Adrenal gland (tissue), 12 donors: Measurements from ENCODE around the gene TRAPPC1. TPM values are rescaled to one million over a fixed set of nuclear protein-coding genes. Genes with fewer than 3 reads are reported as not detected.

Source experiments
- DNase-seq, 7 donors: peaks; one replicate each; pipeline ENCODE4 v3.0.0-alpha.2; 2019 to 2020
- H3K27ac ChIP-seq, 5 donors: fragments of 200-600 bp; sonication (generic) in 4 of 5; 1 replicate in 3 of 5; 2 replicates in 2 of 5; pipeline versions ENCODE4 v1.5.1 to v1.8.0; 2016 to 2020; ENCODE audit warnings: mild to moderate bottlenecking in 1 of 5
- H3K27me3 ChIP-seq: fragments of 200-600 bp; 2 replicates; pipeline ENCODE4 v1.8.0; 2021
- H3K36me3 ChIP-seq, 2 donors: fragments of 200-600 bp; replicated peaks in 1 of 2; 1 replicate in 1 of 2; 2 replicates in 1 of 2; pipeline versions ENCODE4 v1.5.1 to v1.8.0; 2018 to 2022
- H3K4me1 ChIP-seq, 2 donors: fragments of 200-600 bp; replicated peaks in 1 of 2; 1 replicate in 1 of 2; 2 replicates in 1 of 2; pipeline versions ENCODE4 v1.5.1 to v1.8.0; 2018 to 2021
- H3K4me3 ChIP-seq, 4 donors: fragments of 200-600 bp; sonication (generic) in 3 of 4; one replicate each; pipeline ENCODE4 v1.5.1; 2016 to 2018
- H3K9me3 ChIP-seq, 3 donors: fragments of 200-600 bp; sonication (generic) in 1 of 3; replicated peaks in 1 of 3; 1 replicate in 2 of 3; 2 replicates in 1 of 3; pipeline versions ENCODE4 v1.5.1 to v1.8.0; 2016 to 2021
- POLR2A ChIP-seq, 2 donors: fragments of 450-650 bp; IDR thresholded peaks; one replicate each; pipeline ENCODE4 v1.6.1; 2017; ENCODE audit warnings: antibody characterized with exemption in 2 of 2, mild to moderate bottlenecking in 2 of 2, moderate library complexity in 1 of 2
- WGBS, 4 donors: extraction: QIAGEN DNeasy Blood & Tissue Kit in 2 of 4; methylation state at CpG; one replicate each; pipeline versions ENCODE4 v1.1.5 to v1.1.7; 2013 to 2017; 5-methylcytosine and 5-hydroxymethylcytosine counted together
- intact Hi-C, 2 donors: fragments of 100-400 bp; cut with DNase I; formaldehyde crosslinking; loops; one replicate each; pipeline versions ENCODE4 v1.14.1 to v1.15.0; 2022 to 2023
- polyA plus RNA-seq, 3 donors: library from polyadenylated mRNA; stranded (reverse); fragments of 200-250 nt in 2 of 3; fragments of 350-450 nt in 1 of 3; fragmentation: Illumina TruSeq in 1 of 3; extraction: RNeasy Lipid Tissue Mini Kit (QIAGEN cat#74804) in 1 of 3; gene quantifications; one replicate each; pipeline ENCODE4 v1.2.3, GENCODE V29; 2013 to 2014
- total RNA-seq, 9 donors: library from RNA; depleted of rRNA in 4 of 9; stranded (reverse); fragments of >200 nt in 4 of 9; fragments of 120-200 nt in 1 of 9; fragmentation: NEBNext Ultra II Directional in 1 of 9; extraction: Animal tissue kit (Norgen Biotek cat#: 25700) in 1 of 9; gene quantifications; one replicate each; pipeline versions ENCODE4 v1.1.0 to v1.2.4, GENCODE V29; 2013 to 2023
- TF ChIP-seq, protein P1 (sequence below), 6 experiments: fragments of 450-650 bp in 4 of 6; fragments of 200-600 bp in 2 of 6; sonication (generic) in 1 of 6; IDR thresholded peaks; 1 replicate in 5 of 6; 2 replicates in 1 of 6; pipeline versions ENCODE4 v1.5.1 to v1.8.0; 2016 to 2021; ENCODE audit warnings: antibody characterized with exemption in 6 of 6, mild to moderate bottlenecking in 2 of 6, moderate library complexity in 1 of 6
- donor health status: healthy with polysubstance abuse.
- donor health status: Bipolar disorder and iron deficiency.
- donor health status: DM: yes; HTN: yes; CAD: no.
- donor health status: DM: no; HTN: no; CAD: no.
- donor health status: DM: no; HTN: no; CAD: no.
- donor health status: DM: yes; HTN: yes; CAD: no.

Gene TRAPPC1
- total and polyA plus RNA-seq, 12 donors = 32.2 to 220 (median 121) TPM

- no peak for DNase-seq
- Histone ChIP-seq H3K9me3 (no peaks in the 10 kb centered on the region), H3K36me3 (peaks cover 0 to 77% of the 10 kb centered on the region in 2 donors), H3K4me1 (no peaks in the 10 kb centered on the region), H3K27me3 (no peaks in the 10 kb centered on the region), H3K4me3 (no peak overlapping the region), H3K27ac (no peak overlapping the region)
- TF ChIP-seq, protein P1, sequence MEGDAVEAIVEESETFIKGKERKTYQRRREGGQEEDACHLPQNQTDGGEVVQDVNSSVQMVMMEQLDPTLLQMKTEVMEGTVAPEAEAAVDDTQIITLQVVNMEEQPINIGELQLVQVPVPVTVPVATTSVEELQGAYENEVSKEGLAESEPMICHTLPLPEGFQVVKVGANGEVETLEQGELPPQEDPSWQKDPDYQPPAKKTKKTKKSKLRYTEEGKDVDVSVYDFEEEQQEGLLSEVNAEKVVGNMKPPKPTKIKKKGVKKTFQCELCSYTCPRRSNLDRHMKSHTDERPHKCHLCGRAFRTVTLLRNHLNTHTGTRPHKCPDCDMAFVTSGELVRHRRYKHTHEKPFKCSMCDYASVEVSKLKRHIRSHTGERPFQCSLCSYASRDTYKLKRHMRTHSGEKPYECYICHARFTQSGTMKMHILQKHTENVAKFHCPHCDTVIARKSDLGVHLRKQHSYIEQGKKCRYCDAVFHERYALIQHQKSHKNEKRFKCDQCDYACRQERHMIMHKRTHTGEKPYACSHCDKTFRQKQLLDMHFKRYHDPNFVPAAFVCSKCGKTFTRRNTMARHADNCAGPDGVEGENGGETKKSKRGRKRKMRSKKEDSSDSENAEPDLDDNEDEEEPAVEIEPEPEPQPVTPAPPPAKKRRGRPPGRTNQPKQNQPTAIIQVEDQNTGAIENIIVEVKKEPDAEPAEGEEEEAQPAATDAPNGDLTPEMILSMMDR (IDR thresholded peaks at IDR 0.05) = no peak
- no peak for TF ChIP-seq POLR2A (IDR thresholded peaks at IDR 0.05)
- 89 to 98% (median 93%) methylated on average over 4 to 13 of the region's 13 CpGs for WGBS, 4 donors
- intact Hi-C loops = no loop called here
Measured at GRCh38 chr17:7943291-7943690, 11.5 kb upstream of the TRAPPC1 start.

- Histone ChIP-seq H3K9me3 (no peaks in the 10 kb centered on the region), H3K27me3 (no peaks in the 10 kb centered on the region), H3K36me3 (peaks cover 0 to 72% of the 10 kb centered on the region in 2 donors), H3K27ac (no peak overlapping the region), H3K4me1 (no peaks in the 10 kb centered on the region), H3K4me3 (no peak overlapping the region)
- 93 to 99% (median 96%) methylated on average over 6 of the region's 6 CpGs for WGBS, 4 donors
- no peak for DNase-seq
- no peak for TF ChIP-seq POLR2A (IDR thresholded peaks at IDR 0.05)
- TF ChIP-seq, protein P1 (IDR thresholded peaks at IDR 0.05) = no peak
- intact Hi-C loops = no loop called here
Measured at GRCh38 chr17:7940743-7941142, 9.0 kb upstream of the TRAPPC1 start.

DNA sequence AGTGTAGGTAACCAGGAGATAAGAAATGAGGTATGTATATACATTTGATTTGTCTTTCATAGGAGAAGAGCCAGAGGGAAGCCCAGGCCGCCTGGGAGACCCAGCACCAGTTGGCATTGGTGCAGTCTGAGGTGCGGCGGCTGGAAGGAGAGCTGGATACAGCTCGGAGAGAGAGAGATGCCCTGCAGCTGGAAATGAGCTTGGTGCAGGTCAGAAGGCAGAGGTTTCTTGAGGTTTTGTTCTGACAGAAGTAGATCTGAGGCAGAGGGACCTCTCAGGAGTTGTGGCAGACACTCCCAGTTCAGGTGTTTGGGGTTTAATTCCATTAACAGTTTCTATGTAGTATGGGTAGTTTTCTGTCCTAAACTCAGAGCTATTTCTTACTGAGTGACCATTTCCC lies 8.3 kb upstream of the TRAPPC1 start:
- Histone ChIP-seq H3K36me3 (peaks cover 0 to 64% of the 10 kb centered on the region in 2 donors), H3K27ac (no peak overlapping the region)
- WGBS, 4 donors = 93 to 97% (median 97%) methylated on average over 4 of the region's 4 CpGs

GRCh38 chr17:7935859-7936258 lies 4.1 kb upstream of the TRAPPC1 start:
- no peaks in the 10 kb centered on the region for H3K27me3 ChIP-seq
- H3K4me3 ChIP-seq = no peak overlapping the region
- H3K27ac ChIP-seq = no peak overlapping the region
- H3K36me3 ChIP-seq = peaks cover 0 to 40% of the 10 kb centered on the region in 2 donors
- DNase-seq = no peak
- intact Hi-C loops = loop anchor here in 1 of 2 donors (10.0 kb wide), 1 partner anchor 49 kb away; no protein-coding TSS in a partner anchor
- H3K4me1 ChIP-seq = peaks cover 15 to 16% of the 10 kb centered on the region in 2 donors
- no peaks in the 10 kb centered on the region for H3K9me3 ChIP-seq
- TF ChIP-seq POLR2A (IDR thresholded peaks at IDR 0.05) = no peak
- TF ChIP-seq, protein P1 (IDR thresholded peaks at IDR 0.05) = no peak

More for the DNA sequence above, 8.3 kb upstream of the TRAPPC1 start:
- intact Hi-C loops = no loop called here
- Histone ChIP-seq H3K4me1 (no peaks in the 10 kb centered on the region), H3K9me3 (no peaks in the 10 kb centered on the region), H3K4me3 (no peak overlapping the region), H3K27me3 (no peaks in the 10 kb centered on the region)
- no peak for DNase-seq
- no peak for TF ChIP-seq POLR2A (IDR thresholded peaks at IDR 0.05)
- TF ChIP-seq, protein P1 (IDR thresholded peaks at IDR 0.05) = no peak
